Sigmoid colon (tissue), 4 donors: ENCODE results near the gene CHD3.

ENCODE experiments used
- EP300 ChIP-seq, 4 donors: sonication (generic); formaldehyde crosslinking; IDR thresholded peaks; one replicate each; pipeline ENCODE4 v1.6.1; 2017; ENCODE audit warnings: antibody characterized with exemption in 4 of 4
- POLR2AphosphoS5 ChIP-seq, 4 donors: sonication (generic); formaldehyde crosslinking; IDR thresholded peaks; one replicate each; pipeline ENCODE4 v1.6.1; 2017; ENCODE audit warnings: antibody characterized with exemption in 4 of 4
- TF ChIP-seq, protein P1 (sequence below), 4 experiments: fragments of 450-650 bp in 3 of 4; fragments of 200-600 bp in 1 of 4; IDR thresholded peaks; one replicate each; pipeline ENCODE4 v1.5.1; 2016 to 2019; ENCODE audit warnings: antibody characterized with exemption in 4 of 4, mild to moderate bottlenecking in 3 of 4, moderate library complexity in 2 of 4

DNA sequence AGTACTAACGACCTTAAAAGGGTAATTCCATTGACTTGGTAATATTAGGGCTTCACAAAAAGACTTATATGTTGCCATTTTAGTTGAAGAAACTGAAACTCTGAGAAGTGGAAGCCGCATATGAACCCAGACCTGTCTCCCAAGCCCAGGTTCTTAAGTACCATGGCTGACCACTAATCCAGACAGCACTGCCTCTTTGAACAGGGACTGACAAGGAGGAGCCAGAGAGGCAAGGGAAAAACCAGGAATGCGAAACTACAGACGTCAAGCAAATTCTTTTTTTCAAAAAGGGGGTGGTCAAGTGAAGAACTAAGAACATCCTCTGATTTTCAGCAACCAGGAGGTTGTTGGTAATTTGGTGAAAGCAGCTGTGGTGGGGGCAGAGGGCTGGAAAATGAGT lies 15.5 kb upstream of the CHD3 start:
- TF ChIP-seq POLR2AphosphoS5 (IDR thresholded peaks at IDR 0.05) (no peak), EP300 (IDR thresholded peaks at IDR 0.05) (no peak)
- TF ChIP-seq, protein P1, sequence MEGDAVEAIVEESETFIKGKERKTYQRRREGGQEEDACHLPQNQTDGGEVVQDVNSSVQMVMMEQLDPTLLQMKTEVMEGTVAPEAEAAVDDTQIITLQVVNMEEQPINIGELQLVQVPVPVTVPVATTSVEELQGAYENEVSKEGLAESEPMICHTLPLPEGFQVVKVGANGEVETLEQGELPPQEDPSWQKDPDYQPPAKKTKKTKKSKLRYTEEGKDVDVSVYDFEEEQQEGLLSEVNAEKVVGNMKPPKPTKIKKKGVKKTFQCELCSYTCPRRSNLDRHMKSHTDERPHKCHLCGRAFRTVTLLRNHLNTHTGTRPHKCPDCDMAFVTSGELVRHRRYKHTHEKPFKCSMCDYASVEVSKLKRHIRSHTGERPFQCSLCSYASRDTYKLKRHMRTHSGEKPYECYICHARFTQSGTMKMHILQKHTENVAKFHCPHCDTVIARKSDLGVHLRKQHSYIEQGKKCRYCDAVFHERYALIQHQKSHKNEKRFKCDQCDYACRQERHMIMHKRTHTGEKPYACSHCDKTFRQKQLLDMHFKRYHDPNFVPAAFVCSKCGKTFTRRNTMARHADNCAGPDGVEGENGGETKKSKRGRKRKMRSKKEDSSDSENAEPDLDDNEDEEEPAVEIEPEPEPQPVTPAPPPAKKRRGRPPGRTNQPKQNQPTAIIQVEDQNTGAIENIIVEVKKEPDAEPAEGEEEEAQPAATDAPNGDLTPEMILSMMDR (IDR thresholded peaks at IDR 0.05): no peak
